ENCODE data around the gene ARSI. TPM values are rescaled to one million over a fixed set of nuclear protein-coding genes. Genes with fewer than 3 reads are reported as not detected.

ARSI gene
- polyA plus RNA-seq, 1 of the 3 experiments (the other 2 are of a cell fraction): 0.20 TPM

DNA sequence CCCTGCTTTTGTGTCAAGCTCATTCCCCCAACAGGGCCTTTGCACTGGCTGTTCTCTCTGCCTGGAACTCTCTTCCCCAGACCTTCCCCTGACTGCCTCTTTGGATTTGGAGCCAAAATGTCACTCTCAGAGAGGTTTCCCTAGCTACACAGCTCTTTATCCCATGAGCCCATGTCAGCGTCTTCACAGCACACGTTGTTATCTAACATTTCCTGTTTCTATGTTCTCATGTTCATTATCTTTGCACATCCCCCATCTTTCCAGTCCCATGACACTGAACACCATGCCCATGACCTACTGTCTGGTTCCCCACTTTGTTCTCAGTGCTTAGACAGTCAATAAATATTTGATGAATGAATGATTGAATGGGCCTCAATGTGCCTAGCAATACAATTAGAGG, 26.3 kb upstream of the ARSI start (continued):
- TF ChIP-seq, protein P1, sequence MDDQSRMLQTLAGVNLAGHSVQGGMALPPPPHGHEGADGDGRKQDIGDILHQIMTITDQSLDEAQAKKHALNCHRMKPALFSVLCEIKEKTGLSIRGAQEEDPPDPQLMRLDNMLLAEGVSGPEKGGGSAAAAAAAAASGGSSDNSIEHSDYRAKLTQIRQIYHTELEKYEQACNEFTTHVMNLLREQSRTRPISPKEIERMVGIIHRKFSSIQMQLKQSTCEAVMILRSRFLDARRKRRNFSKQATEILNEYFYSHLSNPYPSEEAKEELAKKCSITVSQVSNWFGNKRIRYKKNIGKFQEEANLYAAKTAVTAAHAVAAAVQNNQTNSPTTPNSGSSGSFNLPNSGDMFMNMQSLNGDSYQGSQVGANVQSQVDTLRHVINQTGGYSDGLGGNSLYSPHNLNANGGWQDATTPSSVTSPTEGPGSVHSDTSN (IDR thresholded peaks at IDR 0.05): no peak
- TF ChIP-seq, protein P2, sequence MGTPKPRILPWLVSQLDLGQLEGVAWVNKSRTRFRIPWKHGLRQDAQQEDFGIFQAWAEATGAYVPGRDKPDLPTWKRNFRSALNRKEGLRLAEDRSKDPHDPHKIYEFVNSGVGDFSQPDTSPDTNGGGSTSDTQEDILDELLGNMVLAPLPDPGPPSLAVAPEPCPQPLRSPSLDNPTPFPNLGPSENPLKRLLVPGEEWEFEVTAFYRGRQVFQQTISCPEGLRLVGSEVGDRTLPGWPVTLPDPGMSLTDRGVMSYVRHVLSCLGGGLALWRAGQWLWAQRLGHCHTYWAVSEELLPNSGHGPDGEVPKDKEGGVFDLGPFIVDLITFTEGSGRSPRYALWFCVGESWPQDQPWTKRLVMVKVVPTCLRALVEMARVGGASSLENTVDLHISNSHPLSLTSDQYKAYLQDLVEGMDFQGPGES (IDR thresholded peaks at IDR 0.05; ENCODE audit: low read depth, low read length): no peak
- TF ChIP-seq JUND (IDR thresholded peaks at IDR 0.05): no peak
- TF ChIP-seq RFX5 (IDR thresholded peaks at IDR 0.05; ENCODE audit: low read length): no peak
- TF ChIP-seq TAF1 (IDR thresholded peaks at IDR 0.05; ENCODE audit: borderline replicate concordance, low read depth, low read length): no peak
- TF ChIP-seq CHD2 (IDR thresholded peaks at IDR 0.05; ENCODE audit: low read length, partially characterized antibody): no peak
- TF ChIP-seq, protein P3, sequence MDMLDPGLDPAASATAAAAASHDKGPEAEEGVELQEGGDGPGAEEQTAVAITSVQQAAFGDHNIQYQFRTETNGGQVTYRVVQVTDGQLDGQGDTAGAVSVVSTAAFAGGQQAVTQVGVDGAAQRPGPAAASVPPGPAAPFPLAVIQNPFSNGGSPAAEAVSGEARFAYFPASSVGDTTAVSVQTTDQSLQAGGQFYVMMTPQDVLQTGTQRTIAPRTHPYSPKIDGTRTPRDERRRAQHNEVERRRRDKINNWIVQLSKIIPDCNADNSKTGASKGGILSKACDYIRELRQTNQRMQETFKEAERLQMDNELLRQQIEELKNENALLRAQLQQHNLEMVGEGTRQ (IDR thresholded peaks at IDR 0.05; ENCODE audit: borderline replicate concordance, low read depth, low read length): no peak
- TF ChIP-seq, protein P4, sequence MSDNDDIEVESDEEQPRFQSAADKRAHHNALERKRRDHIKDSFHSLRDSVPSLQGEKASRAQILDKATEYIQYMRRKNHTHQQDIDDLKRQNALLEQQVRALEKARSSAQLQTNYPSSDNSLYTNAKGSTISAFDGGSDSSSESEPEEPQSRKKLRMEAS (IDR thresholded peaks at IDR 0.05; ENCODE audit: low read depth): no peak
- no peak for TF ChIP-seq NFIC (IDR thresholded peaks at IDR 0.05; ENCODE audit: borderline replicate concordance)

DNA sequence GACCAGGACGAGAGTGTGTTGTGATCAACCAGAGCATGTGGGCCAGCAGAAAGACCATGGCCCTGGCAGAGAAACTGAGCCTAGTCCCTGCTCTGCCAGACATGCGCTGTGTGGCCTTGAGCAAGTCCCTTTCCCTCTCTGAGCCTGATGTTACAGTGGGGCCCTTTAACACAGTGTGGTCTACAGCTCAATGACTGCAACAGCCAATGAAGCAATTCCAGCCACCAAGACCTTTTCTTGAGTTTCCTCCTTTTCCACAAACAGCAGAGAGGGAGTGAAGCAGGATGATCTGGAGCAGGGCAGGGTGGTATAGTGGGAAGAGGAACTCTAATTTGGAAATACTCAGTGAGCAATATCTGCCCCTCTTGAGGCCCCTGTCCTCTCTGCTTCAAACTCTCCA, 25.8 kb upstream of the ARSI start:
- Histone ChIP-seq H3K27me3 (ENCODE audit: insufficient read depth) (no peaks in the 10 kb centered on the region), H3K4me2 (no peak overlapping the region), H3K36me3 (replicated peaks in 1 of 2; ENCODE audit: control insufficient read depth in 1 of 2, insufficient read depth in 2 of 2, low read length in 1 of 2) (no peaks in the 10 kb centered on the region), H3K9me2 (no peaks in the 10 kb centered on the region), H3F3A (replicated peaks; ENCODE audit: insufficient read depth) (no peaks in the 10 kb centered on the region), H3K4me3 (ENCODE audit: low read depth in 2 of 2, low read length in 1 of 2) (no peak overlapping the region), H2AFZ (ENCODE audit: low read depth) (no peak overlapping the region), H4K20me1 (ENCODE audit: insufficient read depth) (no peaks in the 10 kb centered on the region), H3K9me3 (no peaks in the 10 kb centered on the region), H3K27ac (ENCODE audit: low read depth in 2 of 2, low read length in 1 of 2) (no peak overlapping the region), H3K9ac (no peak overlapping the region), H3K4me1 (ENCODE audit: control insufficient read depth in 1 of 2, insufficient read depth in 2 of 2, low read depth in 1 of 2, low read length in 1 of 2) (peaks cover 0 to 3% of the 10 kb centered on the region in 2 experiments; a peak in 1 of 4 replicates), H3K79me2 (ENCODE audit: insufficient read depth) (no peaks in the 10 kb centered on the region)
- ChIA-PET CTCF (interaction anchor here (0.6 to 5.5 kb wide), 2 partner anchors 22 to 58 kb away, joined by 3 to 27 read pairs; no protein-coding TSS in a partner anchor), POLR2A (no interaction called here)
- no peak for TF ChIP-seq CHD2 (IDR thresholded peaks at IDR 0.05; ENCODE audit: low read length, partially characterized antibody)
- no peak for TF ChIP-seq POLR2AphosphoS5 (IDR thresholded peaks at IDR 0.05; ENCODE audit: low read depth, low read length)
- TF ChIP-seq MXI1 (IDR thresholded peaks at IDR 0.05; ENCODE audit: low read depth, low read length): no peak
- no peak for TF ChIP-seq TCF12 (IDR thresholded peaks at IDR 0.05)
- TF ChIP-seq NFIC (IDR thresholded peaks at IDR 0.05; ENCODE audit: borderline replicate concordance): no peak
- TF ChIP-seq, protein P1 (IDR thresholded peaks at IDR 0.05): no peak
- TF ChIP-seq, protein P4 (IDR thresholded peaks at IDR 0.05; ENCODE audit: low read depth): no peak
- no peak for TF ChIP-seq TAF1 (IDR thresholded peaks at IDR 0.05; ENCODE audit: borderline replicate concordance, low read depth, low read length)
- TF ChIP-seq NRF1 (IDR thresholded peaks at IDR 0.05; ENCODE audit: low read depth, low read length): no peak
- TF ChIP-seq TEAD4 (IDR thresholded peaks at IDR 0.05; ENCODE audit: borderline replicate concordance, insufficient read depth): no peak
- no peak for TF ChIP-seq ELF1 (IDR thresholded peaks at IDR 0.05)
- TF ChIP-seq YY1 (IDR thresholded peaks at IDR 0.05; ENCODE audit: low read depth): no peak
- TF ChIP-seq, protein P2 (IDR thresholded peaks at IDR 0.05; ENCODE audit: low read depth, low read length): no peak
- no peak for TF ChIP-seq RAD21 (IDR thresholded peaks at IDR 0.05; ENCODE audit: low read length)
- TF ChIP-seq EZH2phosphoT487 (IDR thresholded peaks at IDR 0.05; ENCODE audit: borderline replicate concordance, low read depth): no peak
- no peak for TF ChIP-seq SIN3A (IDR thresholded peaks at IDR 0.05; ENCODE audit: borderline replicate concordance, low read depth, low read length)
- no peak for TF ChIP-seq FOXJ3 (CRISPR knock-in tag; IDR thresholded peaks at IDR 0.05)
- no peak for TF ChIP-seq FOSL2 (IDR thresholded peaks at IDR 0.05; ENCODE audit: borderline replicate concordance, low read depth)
- DNase-seq: no peak
- WGBS (ENCODE audit: low lambda C conversion rate): 90% methylated on average over 2 of the region's 2 CpGs
